ENCODE results near the gene RAP1A. TPM values are rescaled to one million over a fixed set of nuclear protein-coding genes. Genes with fewer than 3 reads are reported as not detected.

The RAP1A gene
- total RNA-seq, 1 experiment from 2014 or later: 26.7 TPM

- no peak overlapping the region for H3T11ph ChIP-seq (ENCODE audit: low read length)
- no peak overlapping the region for H2BK15ac ChIP-seq (ENCODE audit: low read depth, low read length)
- H2BK5ac ChIP-seq (ENCODE audit: insufficient read length, low read length): no peak overlapping the region
- H3K4ac ChIP-seq (ENCODE audit: low read depth, low read length): no peak overlapping the region
- H2AK5ac ChIP-seq (ENCODE audit: insufficient read length, low read length): no peak overlapping the region
- H3K27me3 Mint-ChIP-seq (ENCODE audit: low read depth): no peaks in the 10 kb centered on the region
- H4K5ac ChIP-seq (ENCODE audit: insufficient read length, low read depth, low read length): no peak overlapping the region
- H3K4me1 ChIP-seq (ENCODE audit: insufficient read depth, low read length): no peaks in the 10 kb centered on the region
- H3K9me3 Mint-ChIP-seq: no peaks in the 10 kb centered on the region
- no peak overlapping the region for H3K56ac ChIP-seq (ENCODE audit: insufficient read length, low read depth, low read length)
- no peaks in the 10 kb centered on the region for H3K23me2 ChIP-seq (ENCODE audit: insufficient read length, low read depth, low read length, poor library complexity, severe bottlenecking)
- H3K79me1 ChIP-seq (ENCODE audit: insufficient read depth, low read depth, low read length, poor library complexity, severe bottlenecking): peaks cover 5% of the 10 kb centered on the region
- WGBS (ENCODE audit: extremely low coverage, insufficient read length, low lambda C conversion rate): no CpG with 5 or more reads among the region's 1 CpG
- no peak overlapping the region for H3K9ac ChIP-seq (ENCODE audit: extremely low read depth, insufficient read length, low read length)
- H4K91ac ChIP-seq (ENCODE audit: insufficient read length, low read depth, low read length): no peak overlapping the region
- no peaks in the 10 kb centered on the region for H4K20me1 ChIP-seq (ENCODE audit: control insufficient read depth, insufficient read depth, insufficient read length)
- no peak overlapping the region for H4K8ac ChIP-seq (replicated peaks; ENCODE audit: insufficient read length, low read depth, low read length)
- no peak overlapping the region for H3K18ac ChIP-seq (ENCODE audit: insufficient read length, low read depth, low read length)
- H3K79me2 ChIP-seq (ENCODE audit: insufficient read depth, low read length): peaks cover 7% of the 10 kb centered on the region
- H3K9me3 ChIP-seq (ENCODE audit: control insufficient read depth, low read depth, low read length): no peaks in the 10 kb centered on the region
- no peak overlapping the region for H2BK20ac ChIP-seq (ENCODE audit: low read depth, low read length, poor library complexity, severe bottlenecking)
- H3K27ac Mint-ChIP-seq: no peak overlapping the region
- no peak overlapping the region for H2AFZ ChIP-seq (ENCODE audit: low read length)
- H2BK12ac ChIP-seq (ENCODE audit: insufficient read length, low read depth, low read length): no peak overlapping the region
- H3K27ac ChIP-seq (ENCODE audit: insufficient read length, low read depth, low read length): no peak overlapping the region
- H3K23ac ChIP-seq (ENCODE audit: insufficient read length, low read depth, low read length): no peak overlapping the region
- H2BK120ac ChIP-seq (ENCODE audit: low read depth, low read length, poor library complexity, severe bottlenecking): no peak overlapping the region
- no peak overlapping the region for H3K14ac ChIP-seq (ENCODE audit: insufficient read depth, low read length)
- DNase-seq: no peak
- H3K4me2 ChIP-seq (ENCODE audit: insufficient read depth, insufficient read length, low read length): no peak overlapping the region
- H3K27me3 ChIP-seq (ENCODE audit: insufficient read depth, low read length): no peaks in the 10 kb centered on the region
- no peak overlapping the region for H3K4me3 Mint-ChIP-seq
- no peaks in the 10 kb centered on the region; a peak in 1 of 7 replicates for H3K36me3 Mint-ChIP-seq (ENCODE audit: insufficient read depth in 1 of 3, low read depth in 3 of 3)
- H3K4me1 Mint-ChIP-seq: peaks cover 17 to 19% of the 10 kb centered on the region in 2 experiments; a peak in 3 of 4 replicates
- TF ChIP-seq, protein P1, sequence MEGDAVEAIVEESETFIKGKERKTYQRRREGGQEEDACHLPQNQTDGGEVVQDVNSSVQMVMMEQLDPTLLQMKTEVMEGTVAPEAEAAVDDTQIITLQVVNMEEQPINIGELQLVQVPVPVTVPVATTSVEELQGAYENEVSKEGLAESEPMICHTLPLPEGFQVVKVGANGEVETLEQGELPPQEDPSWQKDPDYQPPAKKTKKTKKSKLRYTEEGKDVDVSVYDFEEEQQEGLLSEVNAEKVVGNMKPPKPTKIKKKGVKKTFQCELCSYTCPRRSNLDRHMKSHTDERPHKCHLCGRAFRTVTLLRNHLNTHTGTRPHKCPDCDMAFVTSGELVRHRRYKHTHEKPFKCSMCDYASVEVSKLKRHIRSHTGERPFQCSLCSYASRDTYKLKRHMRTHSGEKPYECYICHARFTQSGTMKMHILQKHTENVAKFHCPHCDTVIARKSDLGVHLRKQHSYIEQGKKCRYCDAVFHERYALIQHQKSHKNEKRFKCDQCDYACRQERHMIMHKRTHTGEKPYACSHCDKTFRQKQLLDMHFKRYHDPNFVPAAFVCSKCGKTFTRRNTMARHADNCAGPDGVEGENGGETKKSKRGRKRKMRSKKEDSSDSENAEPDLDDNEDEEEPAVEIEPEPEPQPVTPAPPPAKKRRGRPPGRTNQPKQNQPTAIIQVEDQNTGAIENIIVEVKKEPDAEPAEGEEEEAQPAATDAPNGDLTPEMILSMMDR (conservative IDR thresholded peaks at IDR 0.05): no peak
These were observed 14.2 kb downstream of the RAP1A start for GRCh38 chr1:111633736-111634247.
